Uterus (tissue), 2 donors: Measurements from ENCODE around the gene AADAT.

ENCODE experiments used
- CTCF ChIP-seq, 4 experiments: fragments of 200-600 bp in 2 of 4; fragments of 450-650 bp in 2 of 4; sonication (generic) in 2 of 4; IDR thresholded peaks; one replicate each; pipeline ENCODE4 v1.5.1; 2016 to 2019; ENCODE audit warnings: antibody characterized with exemption in 4 of 4, mild to moderate bottlenecking in 2 of 4, moderate library complexity in 1 of 4
- POLR2A ChIP-seq, 2 donors: fragments of 450-650 bp; IDR thresholded peaks; one replicate each; pipeline ENCODE4 v1.6.1; 2016; ENCODE audit warnings: antibody characterized with exemption in 2 of 2, mild to moderate bottlenecking in 1 of 2, moderate library complexity in 1 of 2

GRCh38 chr4:170122252-170122651, 32.5 kb upstream of the AADAT start:
- no peak for TF ChIP-seq CTCF (IDR thresholded peaks at IDR 0.05)
- no peak for TF ChIP-seq POLR2A (IDR thresholded peaks at IDR 0.05)
